ENCODE measurements around the gene C8A.

- no peak for TF ChIP-seq REST (IDR thresholded peaks at IDR 0.05; ENCODE audit: insufficient read depth in 1 of 2, low read depth in 2 of 2, low read length in 2 of 2)
- TF ChIP-seq POLR2AphosphoS5 (IDR thresholded peaks at IDR 0.05; ENCODE audit: low read depth, low read length), result no peak
- TF ChIP-seq SIN3A (IDR thresholded peaks at IDR 0.05; ENCODE audit: borderline replicate concordance, insufficient read depth, low read length), result no peak
- TF ChIP-seq TAF1 (IDR thresholded peaks at IDR 0.05; ENCODE audit: borderline replicate concordance, insufficient read depth, low read length), result no peak
These were observed 43.4 kb downstream of the C8A start for GRCh38 chr1:56898005-56898373.

Measured in PFSK-1 (cell line).